Cardiac atrium fibroblast (primary cell): ENCODE data around the gene LGALS7. TPM values are rescaled to one million over a fixed set of nuclear protein-coding genes. Genes with fewer than 3 reads are reported as not detected.

ENCODE experiments used
- total RNA-seq: library from RNA; depleted of rRNA; stranded (reverse); fragments of >200 nt; gene quantifications from 2 replicates; pipeline ENCODE4 v1.2.3, GENCODE V29; 2015

The LGALS7 gene
- total RNA-seq = not detected in 2 replicates

GRCh38 chr19:38773469-38774177 lies at the start of gene LGALS7:
TSS of gene LGALS7 (minus strand) at chr19:38773517. CDS start at chr19:38773492, 25 bp downstream.

GRCh38 chr19:38812841-38813320 lies 39.6 kb upstream of the LGALS7 start, which contains the start of gene LGALS4:
TSS of gene LGALS4 (minus strand) at chr19:38812945. CDS start at chr19:38812886, 59 bp downstream.

GRCh38 chr19:38788478-38789243 lies 15.3 kb upstream of the LGALS7 start, which contains the start of gene LGALS7B:
TSS of gene LGALS7B (plus strand) at chr19:38789200. CDS start at chr19:38789227, 27 bp downstream.

GRCh38 chr19:38744298-38744681 lies 29.0 kb downstream of the LGALS7 start, which contains the start of gene CAPN12:
TSS of gene CAPN12 (minus strand) at chr19:38744474. CDS start at chr19:38744165, 309 bp downstream.

Other genes starting within 250 kb of the LGALS7 start
- gene MAP4K1, start 155.6 kb downstream of the LGALS7 start, total RNA-seq = 0.16 and 0.90 TPM in 2 replicates
- 443 and 497 TPM in 2 replicates for gene EIF3K, start 154.3 kb downstream of the LGALS7 start, total RNA-seq
- 309 and 476 TPM in 2 replicates for gene ACTN4, start 125.9 kb downstream of the LGALS7 start, total RNA-seq
- gene CAPN12, start 29.0 kb downstream of the LGALS7 start, total RNA-seq = 2.8 TPM in 1 of 2 replicates, not detected in the other
- not detected in 2 replicates for gene LGALS7B, start 15.7 kb upstream of the LGALS7 start, total RNA-seq
- gene LGALS4, start 39.4 kb upstream of the LGALS7 start, total RNA-seq = not detected in 2 replicates
- 61.9 and 89.9 TPM in 2 replicates for gene ECH1, start 58.3 kb upstream of the LGALS7 start, total RNA-seq
- gene HNRNPL, start 76.5 kb upstream of the LGALS7 start, total RNA-seq = 179 and 198 TPM in 2 replicates
- gene RINL, start 104.8 kb upstream of the LGALS7 start, total RNA-seq = 1.5 and 2.3 TPM in 2 replicates
- 56.7 and 57.2 TPM in 2 replicates for gene SIRT2, start 126.1 kb upstream of the LGALS7 start, total RNA-seq
- gene NFKBIB, start 126.5 kb upstream of the LGALS7 start, total RNA-seq = 15.3 and 18.0 TPM in 2 replicates
- not detected in 2 replicates for gene CCER2, start 138.7 kb upstream of the LGALS7 start, total RNA-seq
- 15.5 and 22.0 TPM in 2 replicates for gene SARS2, start 157.2 kb upstream of the LGALS7 start, total RNA-seq
- 32.2 and 33.8 TPM in 2 replicates for gene MRPS12, start 157.4 kb upstream of the LGALS7 start, total RNA-seq
- 18.4 and 26.2 TPM in 2 replicates for gene FBXO17, start 202.2 kb upstream of the LGALS7 start, total RNA-seq